ENCODE data around the gene EFCAB6. TPM values are rescaled to one million over a fixed set of nuclear protein-coding genes. Genes with fewer than 3 reads are reported as not detected.

Gene EFCAB6
- total and polyA plus RNA-seq, 4 experiments from 2014 or later: 0.15 to 0.91 (median 0.84) TPM; not detected in 1

- H3K4me1 ChIP-seq (ENCODE audit: insufficient read depth, low read length): no peaks in the 10 kb centered on the region
- Mint-ChIP-seq H3K27ac (no peak overlapping the region), H3K9me3 (peaks cover 0 to 11% (median 0%) of the 10 kb centered on the region in 8 donors), H3K4me1 (no peaks in the 10 kb centered on the region), H3K4me3 (no peak overlapping the region), H3K27me3 (peaks cover 2 to 6% of the 10 kb centered on the region in 2 donors), H3K36me3 (no peaks in the 10 kb centered on the region)
- no peak overlapping the region for H3K27ac ChIP-seq (ENCODE audit: low read depth, low read length)
- DNase-seq: no peak
- no peaks in the 10 kb centered on the region for H3K9me3 ChIP-seq (ENCODE audit: control insufficient read depth in 1 of 2, low read length in 2 of 2)
- no peak overlapping the region for H3K4me3 ChIP-seq (ENCODE audit: low read length in 2 of 2)
- POLR2A ChIA-PET (ENCODE audit: partially characterized antibody): no interaction called here
- intact Hi-C loops (cut with micrococcal nuclease): no loop called here
- H3K36me3 ChIP-seq (ENCODE audit: insufficient read depth, low read length): no peaks in the 10 kb centered on the region
- CTCF ChIA-PET (ENCODE audit: partially characterized antibody): no interaction called here
- H3K27me3 ChIP-seq (ENCODE audit: insufficient read depth, low read length): no peaks in the 10 kb centered on the region
Measured at GRCh38 chr22:43535741-43536140, 276.4 kb downstream of the EFCAB6 start.

- no peak for DNase-seq
- H3K27me3 Mint-ChIP-seq: peaks cover 2 to 6% of the 10 kb centered on the region in 2 donors
- Histone ChIP-seq H3K9me3 (ENCODE audit: control insufficient read depth in 1 of 2, low read length in 2 of 2) (no peaks in the 10 kb centered on the region), H3K27me3 (ENCODE audit: insufficient read depth, low read length) (no peaks in the 10 kb centered on the region), H3K4me1 (ENCODE audit: insufficient read depth, low read length) (no peaks in the 10 kb centered on the region), H3K4me3 (ENCODE audit: low read length in 2 of 2) (no peak overlapping the region), H3K36me3 (ENCODE audit: insufficient read depth, low read length) (no peaks in the 10 kb centered on the region), H3K27ac (ENCODE audit: low read depth, low read length) (no peak overlapping the region)
- ChIA-PET CTCF (ENCODE audit: partially characterized antibody) (no interaction called here), POLR2A (ENCODE audit: partially characterized antibody) (no interaction called here)
- intact Hi-C loops (cut with micrococcal nuclease): no loop called here
- no peak overlapping the region for H3K27ac Mint-ChIP-seq
- H3K4me1 Mint-ChIP-seq: no peaks in the 10 kb centered on the region
- H3K4me3 Mint-ChIP-seq: no peak overlapping the region
- H3K9me3 Mint-ChIP-seq: peaks cover 0 to 11% (median 0%) of the 10 kb centered on the region in 8 donors
- H3K36me3 Mint-ChIP-seq: no peaks in the 10 kb centered on the region
Measured at GRCh38 chr22:43535336-43535735, 276.8 kb downstream of the EFCAB6 start.

- Mint-ChIP-seq H3K27ac (no peak overlapping the region), H3K4me1 (no peaks in the 10 kb centered on the region), H3K9me3 (peaks cover 0 to 11% (median 0%) of the 10 kb centered on the region in 8 donors), H3K27me3 (peaks cover 2 to 6% of the 10 kb centered on the region in 2 donors), H3K36me3 (no peaks in the 10 kb centered on the region), H3K4me3 (no peak overlapping the region)
- H3K9me3 ChIP-seq (ENCODE audit: control insufficient read depth in 1 of 2, low read length in 2 of 2): no peaks in the 10 kb centered on the region
- intact Hi-C loops (cut with micrococcal nuclease): no loop called here
- no peaks in the 10 kb centered on the region for H3K36me3 ChIP-seq (ENCODE audit: insufficient read depth, low read length)
- CTCF ChIA-PET (ENCODE audit: partially characterized antibody): interaction anchor here (0.6 kb wide), 1 partner anchor 14 kb away, joined by 3 read pairs; no protein-coding TSS in a partner anchor
- no peaks in the 10 kb centered on the region for H3K4me1 ChIP-seq (ENCODE audit: insufficient read depth, low read length)
- H3K27me3 ChIP-seq (ENCODE audit: insufficient read depth, low read length): no peaks in the 10 kb centered on the region
- no peak overlapping the region for H3K27ac ChIP-seq (ENCODE audit: low read depth, low read length)
- H3K4me3 ChIP-seq (ENCODE audit: low read length in 2 of 2): no peak overlapping the region
- POLR2A ChIA-PET (ENCODE audit: partially characterized antibody): no interaction called here
- no peak for DNase-seq
Measured at GRCh38 chr22:43534916-43535315, 277.2 kb downstream of the EFCAB6 start.

GRCh38 chr22:43533656-43534428 lies 278.3 kb downstream of the EFCAB6 start:
- H3K9me3 Mint-ChIP-seq: peaks cover 0 to 11% (median 0%) of the 10 kb centered on the region in 8 donors
- H3K4me1 Mint-ChIP-seq: no peaks in the 10 kb centered on the region
- Histone ChIP-seq H3K27me3 (ENCODE audit: insufficient read depth, low read length) (no peaks in the 10 kb centered on the region), H3K9me3 (ENCODE audit: control insufficient read depth in 1 of 2, low read length in 2 of 2) (no peaks in the 10 kb centered on the region), H3K27ac (ENCODE audit: low read depth, low read length) (no peak overlapping the region), H3K4me3 (ENCODE audit: low read length in 2 of 2) (no peak overlapping the region), H3K36me3 (ENCODE audit: insufficient read depth, low read length) (no peaks in the 10 kb centered on the region), H3K4me1 (ENCODE audit: insufficient read depth, low read length) (no peaks in the 10 kb centered on the region)
- no peaks in the 10 kb centered on the region for H3K36me3 Mint-ChIP-seq
- H3K27me3 Mint-ChIP-seq: peaks cover 2 to 6% of the 10 kb centered on the region in 2 donors
- no peak for DNase-seq
- no peak overlapping the region for H3K27ac Mint-ChIP-seq
- POLR2A ChIA-PET (ENCODE audit: partially characterized antibody): no interaction called here
- intact Hi-C loops (cut with micrococcal nuclease): no loop called here
- CTCF ChIA-PET (ENCODE audit: partially characterized antibody): no interaction called here
- H3K4me3 Mint-ChIP-seq: peak overlapping the region in 1 of 8 donors; percentile 14

- Mint-ChIP-seq H3K4me1 (no peaks in the 10 kb centered on the region), H3K9me3 (peaks cover 0 to 11% (median 0%) of the 10 kb centered on the region in 8 donors), H3K4me3 (no peak overlapping the region), H3K36me3 (no peaks in the 10 kb centered on the region), H3K27ac (no peak overlapping the region), H3K27me3 (peaks cover 2 to 6% of the 10 kb centered on the region in 2 donors)
- intact Hi-C loops (cut with micrococcal nuclease): no loop called here
- ChIA-PET POLR2A (ENCODE audit: partially characterized antibody) (no interaction called here), CTCF (ENCODE audit: partially characterized antibody) (no interaction called here)
- Histone ChIP-seq H3K9me3 (ENCODE audit: control insufficient read depth in 1 of 2, low read length in 2 of 2) (no peaks in the 10 kb centered on the region), H3K4me3 (ENCODE audit: low read length in 2 of 2) (no peak overlapping the region), H3K36me3 (ENCODE audit: insufficient read depth, low read length) (no peaks in the 10 kb centered on the region), H3K27ac (ENCODE audit: low read depth, low read length) (no peak overlapping the region), H3K4me1 (ENCODE audit: insufficient read depth, low read length) (no peaks in the 10 kb centered on the region), H3K27me3 (ENCODE audit: insufficient read depth, low read length) (no peaks in the 10 kb centered on the region)
- no peak for DNase-seq
Measured at GRCh38 chr22:43533156-43533530, 279.0 kb downstream of the EFCAB6 start.

- H3K4me3 Mint-ChIP-seq: no peak overlapping the region
Measured at GRCh38 chr22:43532301-43533155, 279.6 kb downstream of the EFCAB6 start.

GRCh38 chr22:43531651-43532050 lies 280.5 kb downstream of the EFCAB6 start:
- Mint-ChIP-seq H3K36me3 (no peaks in the 10 kb centered on the region), H3K27ac (no peak overlapping the region), H3K4me3 (no peak overlapping the region), H3K9me3 (peaks cover 0 to 9% (median 0%) of the 10 kb centered on the region in 8 donors), H3K27me3 (peaks cover 0 to 4% of the 10 kb centered on the region in 2 donors), H3K4me1 (no peaks in the 10 kb centered on the region)
- POLR2A ChIA-PET (ENCODE audit: partially characterized antibody): no interaction called here
- no peak overlapping the region for H3K4me3 ChIP-seq (ENCODE audit: low read length in 2 of 2)
- intact Hi-C loops (cut with micrococcal nuclease): no loop called here
- no peaks in the 10 kb centered on the region for H3K4me1 ChIP-seq (ENCODE audit: insufficient read depth, low read length)
- H3K9me3 ChIP-seq (ENCODE audit: control insufficient read depth in 1 of 2, low read length in 2 of 2): no peaks in the 10 kb centered on the region
- no peak overlapping the region for H3K27ac ChIP-seq (ENCODE audit: low read depth, low read length)
- no peak for DNase-seq
- H3K36me3 ChIP-seq (ENCODE audit: insufficient read depth, low read length): no peaks in the 10 kb centered on the region
- no peaks in the 10 kb centered on the region for H3K27me3 ChIP-seq (ENCODE audit: insufficient read depth, low read length)
- CTCF ChIA-PET (ENCODE audit: partially characterized antibody): no interaction called here

More at GRCh38 chr22:43532301-43533155, 279.6 kb downstream of the EFCAB6 start:
- CTCF ChIA-PET (ENCODE audit: partially characterized antibody): no interaction called here
- H3K4me1 Mint-ChIP-seq: no peaks in the 10 kb centered on the region
- H3K27me3 ChIP-seq (ENCODE audit: insufficient read depth, low read length): no peaks in the 10 kb centered on the region
- no peak overlapping the region for H3K27ac ChIP-seq (ENCODE audit: low read depth, low read length)
- H3K36me3 ChIP-seq (ENCODE audit: insufficient read depth, low read length): no peaks in the 10 kb centered on the region
- no peaks in the 10 kb centered on the region for H3K9me3 ChIP-seq (ENCODE audit: control insufficient read depth in 1 of 2, low read length in 2 of 2)
- H3K4me1 ChIP-seq (ENCODE audit: insufficient read depth, low read length): no peaks in the 10 kb centered on the region
- peaks cover 0 to 11% (median 0%) of the 10 kb centered on the region in 8 donors for H3K9me3 Mint-ChIP-seq
- no peak for DNase-seq
- intact Hi-C loops (cut with micrococcal nuclease): no loop called here
- no peak overlapping the region for H3K4me3 ChIP-seq (ENCODE audit: low read length in 2 of 2)
- no peaks in the 10 kb centered on the region for H3K36me3 Mint-ChIP-seq
- H3K27me3 Mint-ChIP-seq: peaks cover 0 to 4% of the 10 kb centered on the region in 2 donors
- H3K27ac Mint-ChIP-seq: no peak overlapping the region
- POLR2A ChIA-PET (ENCODE audit: partially characterized antibody): no interaction called here

Data from CD4-positive, alpha-beta memory T cell (primary cell).